ENCODE data around the gene DPH7. TPM values are rescaled to one million over a fixed set of nuclear protein-coding genes. Genes with fewer than 3 reads are reported as not detected.

The DPH7 gene
- total RNA-seq, 4 donors from 2014 or later = 14.4 to 40.5 (median 29.1) TPM

- DNase-seq (ENCODE audit: low spot score) (no peak), ATAC-seq (ENCODE audit: low FRiP score) (no peak)
- TF ChIP-seq CTCF (IDR thresholded peaks at IDR 0.05) = no peak
Measured at GRCh38 chr9:137592767-137593166, 14.0 kb upstream of the DPH7 start.

- peak; percentile 98 for ATAC-seq (ENCODE audit: low FRiP score)
- peak; percentile 55 for DNase-seq (ENCODE audit: low spot score)
- TF ChIP-seq CTCF (IDR thresholded peaks at IDR 0.05) = no peak
Measured at GRCh38 chr9:137590469-137591383, 12.0 kb upstream of the DPH7 start, which contains the start of gene ZMYND19. ZMYND19 (minus strand) TSS chr9:137590512; CDS start chr9:137590263, 249 bp downstream.

GRCh38 chr9:137590123-137590468 lies 11.4 kb upstream of the DPH7 start:
- TF ChIP-seq CTCF (IDR thresholded peaks at IDR 0.05) = no peak
- DNase-seq (ENCODE audit: low spot score) (no peak), ATAC-seq (ENCODE audit: low FRiP score) (peak; percentile 18)

- TF ChIP-seq CTCF (IDR thresholded peaks at IDR 0.05) = no peak
- DNase-seq (ENCODE audit: low spot score) (no peak), ATAC-seq (ENCODE audit: low FRiP score) (peak; percentile 11)
Measured at GRCh38 chr9:137589441-137590122, 10.9 kb upstream of the DPH7 start.

GRCh38 chr9:137588891-137589290 lies 10.2 kb upstream of the DPH7 start:
- DNase-seq (ENCODE audit: low spot score) = no peak
- no peak for ATAC-seq (ENCODE audit: low FRiP score)
- no peak for TF ChIP-seq CTCF (IDR thresholded peaks at IDR 0.05)

- no peak for ATAC-seq (ENCODE audit: low FRiP score)
- no peak for TF ChIP-seq CTCF (IDR thresholded peaks at IDR 0.05)
- no peak for DNase-seq (ENCODE audit: low spot score)
Measured at GRCh38 chr9:137588311-137588710, 9.6 kb upstream of the DPH7 start.
